ENCODE results near the gene APLF.
"Not testable (repeated sequence)": the region's sequence is repeated elsewhere in the genome, so short reads cannot be mapped to it uniquely, and the experiment has no call there.

APLF gene

DNA sequence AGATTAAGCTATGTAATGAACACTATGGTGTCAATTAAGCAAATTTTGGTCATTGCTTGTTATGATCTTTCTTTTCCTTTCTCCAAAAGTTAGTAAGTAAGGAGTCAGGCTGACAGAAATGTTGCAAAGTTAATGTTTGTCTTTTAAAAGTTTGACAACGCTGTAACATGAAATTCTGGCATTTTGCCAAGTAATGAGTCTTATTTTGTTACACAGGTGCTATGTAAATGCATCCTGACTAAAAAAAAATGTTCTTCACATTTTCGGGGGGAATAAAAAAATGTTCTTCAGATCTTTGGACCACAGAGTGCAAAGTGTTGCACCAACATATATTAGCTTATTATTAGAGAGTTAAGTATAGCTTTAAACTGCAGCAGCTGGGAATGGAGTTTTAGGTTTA lies 121.2 kb downstream of the APLF start:
- H3K4me1 ChIP-seq (ENCODE audit: insufficient read depth, insufficient read length), result no peaks in the 10 kb centered on the region
- no peak for DNase-seq (ENCODE audit: low read depth, low spot score)
- no peaks in the 10 kb centered on the region for H3K27me3 ChIP-seq (ENCODE audit: insufficient read depth, insufficient read length)
- H3K4me3 ChIP-seq (ENCODE audit: insufficient read length, low read depth), result no peak overlapping the region
- H3K9ac ChIP-seq (ENCODE audit: insufficient read length, low read depth), result no peak overlapping the region
- no peaks in the 10 kb centered on the region for H3K9me3 ChIP-seq (ENCODE audit: insufficient read depth, low read length)
- TF ChIP-seq YY1 (IDR thresholded peaks at IDR 0.05; ENCODE audit: insufficient read depth, insufficient read length) (no peak), ZNF274 (IDR thresholded peaks at IDR 0.05; ENCODE audit: low read depth, low read length) (no peak), SUZ12 (IDR thresholded peaks at IDR 0.05; ENCODE audit: extremely low read depth, insufficient read depth, insufficient read length) (no peak)
- no peaks in the 10 kb centered on the region for H3K36me3 ChIP-seq (ENCODE audit: insufficient read depth, insufficient read length, low read length)

DNA sequence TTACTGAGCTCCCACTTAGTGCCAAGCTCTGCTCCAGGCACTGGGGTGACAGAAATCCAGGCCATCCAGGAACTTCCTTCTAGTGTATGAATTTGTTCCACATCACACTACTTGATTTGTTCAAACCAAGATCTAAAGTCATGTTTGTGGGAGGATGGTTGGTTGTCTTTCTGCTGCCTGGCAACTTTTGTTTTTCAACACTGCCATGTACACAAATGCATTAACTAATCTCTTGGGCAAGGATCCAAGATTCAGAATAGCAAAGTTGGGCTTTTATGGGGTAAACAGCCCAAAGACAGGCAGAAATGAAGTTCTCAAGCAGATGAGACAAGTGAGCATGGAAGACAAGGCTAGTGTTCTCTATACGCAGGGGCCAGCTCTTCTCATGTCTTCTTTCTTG lies 122.6 kb downstream of the APLF start:
- TF ChIP-seq YY1 (IDR thresholded peaks at IDR 0.05; ENCODE audit: insufficient read depth, insufficient read length) (no peak), ZNF274 (IDR thresholded peaks at IDR 0.05; ENCODE audit: low read depth, low read length) (no peak), SUZ12 (IDR thresholded peaks at IDR 0.05; ENCODE audit: extremely low read depth, insufficient read depth, insufficient read length) (no peak)
- no peak for DNase-seq (ENCODE audit: low read depth, low spot score)
- Histone ChIP-seq H3K36me3 (ENCODE audit: insufficient read depth, insufficient read length, low read length) (no peaks in the 10 kb centered on the region), H3K4me3 (ENCODE audit: insufficient read length, low read depth) (no peak overlapping the region), H3K9ac (ENCODE audit: insufficient read length, low read depth) (no peak overlapping the region), H3K27me3 (ENCODE audit: insufficient read depth, insufficient read length) (no peaks in the 10 kb centered on the region), H3K4me1 (ENCODE audit: insufficient read depth, insufficient read length) (no peaks in the 10 kb centered on the region), H3K9me3 (ENCODE audit: insufficient read depth, low read length) (no peaks in the 10 kb centered on the region)

DNA sequence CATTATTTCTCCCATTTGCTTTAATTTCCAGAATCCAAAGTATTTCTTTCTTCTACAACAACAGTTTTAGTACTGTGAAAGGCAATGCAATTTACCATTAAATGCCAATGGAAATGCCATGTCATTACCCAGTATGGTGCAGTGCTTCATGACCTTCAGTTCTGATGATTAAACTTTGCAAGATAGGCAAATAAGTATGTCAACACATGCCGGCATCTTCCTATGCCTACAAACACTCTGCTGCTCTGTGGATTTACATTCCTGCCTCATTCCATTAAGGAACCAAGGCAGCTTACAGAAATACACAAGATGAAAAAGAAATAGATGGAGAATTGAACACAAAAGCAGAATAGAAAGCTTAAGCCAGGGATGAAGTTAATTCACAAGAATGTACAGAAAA lies 123.3 kb downstream of the APLF start:
- H3K36me3 ChIP-seq (ENCODE audit: insufficient read depth, insufficient read length, low read length), result no peaks in the 10 kb centered on the region
- DNase-seq (ENCODE audit: low read depth, low spot score), result no peak

DNA sequence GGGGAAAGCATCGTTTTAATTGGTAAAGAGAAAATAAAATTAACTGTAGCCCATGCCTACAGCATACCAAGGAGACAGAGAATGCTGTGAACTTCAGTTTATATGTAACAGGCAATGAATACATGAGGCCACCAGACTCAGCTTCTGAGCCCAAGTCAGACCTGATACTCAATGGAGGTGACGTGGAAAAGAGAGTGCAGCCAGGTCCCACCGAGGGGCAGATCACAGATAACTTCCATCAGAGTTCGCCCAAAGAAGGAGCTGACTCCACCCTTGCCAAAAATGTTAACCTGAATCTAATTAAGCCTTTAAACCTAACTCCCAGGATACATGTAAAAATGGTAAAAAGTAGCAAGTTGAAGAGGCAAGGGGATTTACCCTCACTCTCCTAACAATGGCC lies 123.8 kb downstream of the APLF start:
- TF ChIP-seq ZNF274 (IDR thresholded peaks at IDR 0.05; ENCODE audit: low read depth, low read length) (no peak), YY1 (IDR thresholded peaks at IDR 0.05; ENCODE audit: insufficient read depth, insufficient read length) (no peak), SUZ12 (IDR thresholded peaks at IDR 0.05; ENCODE audit: extremely low read depth, insufficient read depth, insufficient read length) (no peak)
- H3K36me3 ChIP-seq (ENCODE audit: insufficient read depth, insufficient read length, low read length), result no peaks in the 10 kb centered on the region
- H3K27me3 ChIP-seq (ENCODE audit: insufficient read depth, insufficient read length), result no peaks in the 10 kb centered on the region
- DNase-seq (ENCODE audit: low read depth, low spot score), result no peak
- no peak overlapping the region for H3K9ac ChIP-seq (ENCODE audit: insufficient read length, low read depth)
- no peak overlapping the region for H3K4me3 ChIP-seq (ENCODE audit: insufficient read length, low read depth)
- no peaks in the 10 kb centered on the region for H3K9me3 ChIP-seq (ENCODE audit: insufficient read depth, low read length)
- H3K4me1 ChIP-seq (ENCODE audit: insufficient read depth, insufficient read length), result no peaks in the 10 kb centered on the region

More for the DNA sequence above, 123.3 kb downstream of the APLF start:
- H3K9ac ChIP-seq (ENCODE audit: insufficient read length, low read depth), result no peak overlapping the region
- no peaks in the 10 kb centered on the region for H3K9me3 ChIP-seq (ENCODE audit: insufficient read depth, low read length)
- no peak overlapping the region for H3K4me3 ChIP-seq (ENCODE audit: insufficient read length, low read depth)
- no peaks in the 10 kb centered on the region for H3K4me1 ChIP-seq (ENCODE audit: insufficient read depth, insufficient read length)
- no peak for TF ChIP-seq YY1 (IDR thresholded peaks at IDR 0.05; ENCODE audit: insufficient read depth, insufficient read length)
- TF ChIP-seq SUZ12 (IDR thresholded peaks at IDR 0.05; ENCODE audit: extremely low read depth, insufficient read depth, insufficient read length), result no peak
- TF ChIP-seq ZNF274 (IDR thresholded peaks at IDR 0.05; ENCODE audit: low read depth, low read length), result no peak
- H3K27me3 ChIP-seq (ENCODE audit: insufficient read depth, insufficient read length), result no peaks in the 10 kb centered on the region

DNA sequence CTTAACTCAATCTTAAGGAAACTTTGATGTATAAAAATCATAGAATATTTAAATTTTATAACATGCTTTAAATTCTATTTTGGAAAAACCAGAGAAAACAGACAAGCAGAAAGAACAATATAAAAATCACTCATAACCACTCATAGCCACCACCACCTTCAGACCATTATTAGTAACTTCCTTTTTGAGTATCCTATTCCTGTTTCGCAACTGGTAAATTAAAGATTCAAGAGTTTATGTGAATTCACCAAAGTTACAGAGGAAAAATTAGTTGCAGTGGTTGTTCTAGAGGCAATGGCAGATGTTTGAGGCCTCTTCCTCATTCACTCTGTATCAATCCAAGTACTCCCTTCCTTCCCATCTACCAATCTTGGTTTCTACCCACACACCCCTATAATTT lies 126.7 kb downstream of the APLF start:
- Histone ChIP-seq H3K4me1 (ENCODE audit: insufficient read depth, insufficient read length) (no peaks in the 10 kb centered on the region), H3K27me3 (ENCODE audit: insufficient read depth, insufficient read length) (no peaks in the 10 kb centered on the region), H3K4me3 (ENCODE audit: insufficient read length, low read depth) (no peak overlapping the region), H3K36me3 (ENCODE audit: insufficient read depth, insufficient read length, low read length) (no peaks in the 10 kb centered on the region), H3K9ac (ENCODE audit: insufficient read length, low read depth) (no peak overlapping the region), H3K9me3 (ENCODE audit: insufficient read depth, low read length) (no peaks in the 10 kb centered on the region)
- no peak for TF ChIP-seq YY1 (IDR thresholded peaks at IDR 0.05; ENCODE audit: insufficient read depth, insufficient read length)
- no peak for TF ChIP-seq SUZ12 (IDR thresholded peaks at IDR 0.05; ENCODE audit: extremely low read depth, insufficient read depth, insufficient read length)
- no peak for TF ChIP-seq ZNF274 (IDR thresholded peaks at IDR 0.05; ENCODE audit: low read depth, low read length)
- DNase-seq (ENCODE audit: low read depth, low spot score), result no peak

DNA sequence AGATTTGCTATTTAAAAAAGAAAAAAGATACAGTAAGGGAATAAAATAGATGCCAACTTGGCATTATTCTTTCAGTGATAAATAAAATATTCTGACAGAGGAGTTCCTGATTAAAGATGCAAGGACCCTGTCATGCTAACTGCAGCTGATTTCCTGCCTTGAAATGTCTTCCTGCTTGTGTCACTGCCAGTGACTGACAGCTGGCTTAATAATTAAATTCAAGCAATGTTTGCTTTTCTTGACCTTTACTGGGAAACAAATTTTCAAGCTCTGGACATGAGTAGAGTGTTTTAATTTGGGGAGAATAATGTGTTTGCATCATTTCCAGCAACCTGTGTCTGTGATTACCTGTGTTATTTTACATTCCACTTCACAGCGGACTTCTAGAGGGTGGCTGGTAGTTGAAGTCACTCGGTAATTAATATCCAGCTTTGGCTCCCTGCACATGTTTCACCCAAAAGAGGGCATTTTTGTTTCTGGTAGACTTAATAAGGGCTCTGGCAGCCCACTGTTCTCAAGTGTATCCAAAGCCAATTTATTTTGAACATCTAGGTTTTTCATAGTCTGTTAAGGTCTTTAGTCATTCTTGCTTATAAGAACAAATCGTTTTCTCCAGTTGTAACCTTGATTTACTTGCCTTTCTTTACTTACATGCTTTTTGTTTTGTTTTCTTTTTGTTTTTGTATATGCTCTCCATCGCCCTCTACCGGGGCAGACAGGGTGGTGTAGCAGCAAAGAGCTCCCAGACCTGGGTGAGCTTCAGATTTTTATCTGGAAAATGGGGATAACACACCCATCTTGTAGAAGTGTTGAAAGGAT lies 127.5 kb downstream of the APLF start:
- Histone ChIP-seq H3K27me3 (ENCODE audit: insufficient read depth, insufficient read length) (no peaks in the 10 kb centered on the region), H3K4me3 (ENCODE audit: insufficient read length, low read depth) (no peak overlapping the region), H3K36me3 (ENCODE audit: insufficient read depth, insufficient read length, low read length) (no peaks in the 10 kb centered on the region), H3K9me3 (ENCODE audit: insufficient read depth, low read length) (no peaks in the 10 kb centered on the region), H3K9ac (ENCODE audit: insufficient read length, low read depth) (no peak overlapping the region), H3K4me1 (ENCODE audit: insufficient read depth, insufficient read length) (no peaks in the 10 kb centered on the region)
- TF ChIP-seq SUZ12 (IDR thresholded peaks at IDR 0.05; ENCODE audit: extremely low read depth, insufficient read depth, insufficient read length) (no peak), ZNF274 (IDR thresholded peaks at IDR 0.05; ENCODE audit: low read depth, low read length) (no peak), YY1 (IDR thresholded peaks at IDR 0.05; ENCODE audit: insufficient read depth, insufficient read length) (no peak)
- DNase-seq (ENCODE audit: low read depth, low spot score), result peak; percentile 32

DNA sequence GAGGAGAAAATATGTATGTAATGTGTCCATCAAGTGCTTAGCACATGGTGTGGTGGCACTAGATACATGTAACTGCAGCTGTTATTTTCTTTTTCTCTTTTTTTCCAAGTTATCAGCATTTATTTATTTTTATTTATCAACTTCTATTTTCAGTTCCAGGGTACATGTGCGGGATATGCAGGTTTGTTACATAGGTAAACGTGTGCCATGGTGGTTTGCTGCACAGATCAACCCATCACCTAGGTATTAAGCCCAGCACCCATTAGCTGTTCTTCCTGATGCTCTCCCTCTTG lies 128.1 kb downstream of the APLF start:
- H3K4me1 ChIP-seq (ENCODE audit: insufficient read depth, insufficient read length); H3K4me3 ChIP-seq (ENCODE audit: insufficient read length, low read depth); DNase-seq (ENCODE audit: low read depth, low spot score); H3K9me3 ChIP-seq (ENCODE audit: insufficient read depth, low read length); H3K27me3 ChIP-seq (ENCODE audit: insufficient read depth, insufficient read length); H3K9ac ChIP-seq (ENCODE audit: insufficient read length, low read depth); H3K36me3 ChIP-seq (ENCODE audit: insufficient read depth, insufficient read length, low read length): not testable (repeated sequence)

DNA sequence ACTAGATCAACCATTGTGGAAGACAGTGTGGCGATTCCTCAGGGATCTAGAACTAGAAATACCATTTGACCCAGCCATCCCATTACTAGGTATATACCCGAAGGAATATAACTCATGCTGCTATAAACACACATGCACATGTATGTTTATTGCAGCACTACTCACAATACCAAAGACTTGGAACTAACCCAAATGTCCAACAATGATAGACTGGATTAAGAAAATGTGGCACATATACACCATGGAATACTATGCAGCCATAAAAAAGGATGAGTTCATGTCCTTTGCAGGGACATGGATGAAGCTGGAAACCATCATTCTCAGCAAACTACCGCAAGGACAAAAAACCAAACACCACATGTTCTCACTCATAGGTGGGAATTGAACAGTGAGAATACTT lies 133.1 kb downstream of the APLF start:
- not testable (repeated sequence) for H3K9ac ChIP-seq (ENCODE audit: insufficient read length, low read depth); H3K36me3 ChIP-seq (ENCODE audit: insufficient read depth, insufficient read length, low read length); H3K9me3 ChIP-seq (ENCODE audit: insufficient read depth, low read length); H3K27me3 ChIP-seq (ENCODE audit: insufficient read depth, insufficient read length); DNase-seq (ENCODE audit: low read depth, low spot score); H3K4me1 ChIP-seq (ENCODE audit: insufficient read depth, insufficient read length); H3K4me3 ChIP-seq (ENCODE audit: insufficient read length, low read depth)
